Natural killer cell (primary cell): Measurements from ENCODE around the gene LRRC2. TPM values are rescaled to one million over a fixed set of nuclear protein-coding genes. Genes with fewer than 3 reads are reported as not detected.

Experiments
- ATAC-seq, 3 donors: fragments of 150-1000 bp in 2 of 3; fragments of 200-7000 bp in 1 of 3; cut with Tn5 transposase; 1 replicate in 1 of 3; 2 replicates in 2 of 3; pipeline ENCODE4 v1.10.0; 2021; ENCODE audit warnings: mild to moderate bottlenecking in 2 of 3, moderate library complexity in 2 of 3
- DNase-seq, 2 donors: peaks; one replicate each; pipeline versions ENCODE4 v3.0.0 to v3.0.0-alpha.2; 2013 to 2021; ENCODE audit warnings: mixed read lengths in 1 of 2
- H3K27ac ChIP-seq: one replicate; pipeline ENCODE4 v1.5.1; 2013; ENCODE audit warnings: mild to moderate bottlenecking, low read length
- H3K27me3 ChIP-seq: one replicate; pipeline ENCODE4 v1.6.1; 2013; ENCODE audit warnings: low read length; ENCODE audit not compliant: control insufficient read depth, insufficient read depth
- H3K36me3 ChIP-seq: one replicate; pipeline ENCODE4 v1.6.1; 2013; ENCODE audit warnings: low read length; ENCODE audit not compliant: control insufficient read depth, insufficient read depth
- H3K4me1 ChIP-seq: one replicate; pipeline ENCODE4 v1.6.1; 2013; ENCODE audit warnings: low read length; ENCODE audit not compliant: control insufficient read depth, insufficient read depth
- H3K4me3 ChIP-seq: one replicate; pipeline ENCODE4 v1.5.1; 2013; ENCODE audit warnings: low read length
- H3K9me3 ChIP-seq: one replicate; pipeline ENCODE4 v1.6.1; 2013; ENCODE audit warnings: low read length; ENCODE audit not compliant: control insufficient read depth, insufficient read depth
- H3K27ac Mint-ChIP-seq, 2 donors: one replicate each; pipeline ENCODE4 v1.8.0; 2022; ENCODE audit warnings: mild to moderate bottlenecking in 2 of 2, mixed read lengths in 2 of 2, moderate library complexity in 1 of 2
- H3K27me3 Mint-ChIP-seq, 2 donors: one replicate each; pipeline ENCODE4 v1.8.0; 2022; ENCODE audit warnings: low read depth in 2 of 2, mixed read lengths in 2 of 2
- H3K36me3 Mint-ChIP-seq: one replicate; pipeline ENCODE4 v1.8.0; 2022; ENCODE audit warnings: mixed read lengths
- H3K4me1 Mint-ChIP-seq, 2 donors: one replicate each; pipeline ENCODE4 v1.8.0; 2022; ENCODE audit warnings: mixed read lengths in 2 of 2
- H3K4me3 Mint-ChIP-seq: one replicate; pipeline ENCODE4 v1.8.0; 2022; ENCODE audit warnings: mild to moderate bottlenecking, moderate library complexity, mixed read lengths
- H3K9me3 Mint-ChIP-seq, 2 donors: one replicate each; pipeline ENCODE4 v1.8.0; 2022; ENCODE audit warnings: mixed read lengths in 2 of 2
- WGBS: methylation state at CpG from one replicate; pipeline ENCODE4 v1.1.7; 2013; ENCODE audit warnings: missing lambda C conversion rate; ENCODE audit not compliant: insufficient coverage; 5-methylcytosine and 5-hydroxymethylcytosine counted together
- intact Hi-C: fragments of 100-400 bp; cut with micrococcal nuclease; formaldehyde crosslinking; loops from one replicate; pipeline ENCODE4 v1.14.2; 2022
- total RNA-seq, 4 donors: library from RNA; stranded (reverse); fragments of 120-200 nt in 1 of 4; gene quantifications; one replicate each; pipeline versions ENCODE4 v1.2.3 to v1.2.4, GENCODE V29; 2013 to 2022
- TF ChIP-seq, protein P1 (sequence below): fragments of 200-600 bp; IDR thresholded peaks from one replicate; pipeline ENCODE4 v1.8.0; 2022; ENCODE audit warnings: antibody characterized with exemption

The LRRC2 gene, protein sequence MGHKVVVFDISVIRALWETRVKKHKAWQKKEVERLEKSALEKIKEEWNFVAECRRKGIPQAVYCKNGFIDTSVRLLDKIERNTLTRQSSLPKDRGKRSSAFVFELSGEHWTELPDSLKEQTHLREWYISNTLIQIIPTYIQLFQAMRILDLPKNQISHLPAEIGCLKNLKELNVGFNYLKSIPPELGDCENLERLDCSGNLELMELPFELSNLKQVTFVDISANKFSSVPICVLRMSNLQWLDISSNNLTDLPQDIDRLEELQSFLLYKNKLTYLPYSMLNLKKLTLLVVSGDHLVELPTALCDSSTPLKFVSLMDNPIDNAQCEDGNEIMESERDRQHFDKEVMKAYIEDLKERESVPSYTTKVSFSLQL
- under 1 TPM in 1 of 3 donors, not detected in 2; 0.18 TPM for total RNA-seq
- not detected for total RNA-seq (2013)

DNA sequence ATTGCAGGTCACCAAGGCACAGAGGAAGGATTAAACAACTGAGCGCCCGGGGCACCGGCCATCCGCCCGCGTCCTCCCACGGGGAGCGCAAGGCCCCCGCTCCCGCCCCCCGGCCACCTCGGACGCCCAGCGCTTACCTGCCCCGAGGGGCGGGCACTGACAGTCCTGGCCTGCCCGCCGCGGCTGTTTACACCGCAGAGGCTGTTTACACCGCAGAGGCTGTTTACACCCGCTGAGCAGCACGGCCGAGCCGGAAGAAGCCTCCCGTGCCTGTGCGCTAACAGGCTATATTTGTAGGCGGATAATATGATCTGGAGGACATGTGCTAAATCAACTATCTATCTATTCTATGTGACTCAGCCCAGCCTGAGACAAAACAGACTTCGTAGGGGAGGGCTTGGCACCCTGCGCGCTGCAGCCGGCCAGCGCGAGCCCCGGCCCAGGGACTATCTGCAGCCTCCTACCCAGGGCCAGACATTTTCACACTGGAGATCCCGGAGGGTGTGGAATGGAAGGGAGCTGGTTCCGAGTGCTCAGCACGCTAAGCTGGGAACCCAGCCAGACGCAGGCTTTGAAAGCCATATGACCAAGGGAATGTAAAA is at the start of gene LRRC2:
LRRC2 (minus strand) TSS at position 263 of the 602 bp plus-strand sequence. CDS start 14,711 bp downstream, outside the sequence.
- Mint-ChIP-seq H3K27me3 (peaks cover 42 to 45% of the 10 kb centered on the region in 2 donors), H3K27ac (no peak within 1 kb of the TSS), H3K4me1 (peaks cover 5 to 7% of the 10 kb centered on the region in 2 donors), H3K36me3 (no peaks in the 10 kb centered on the region), H3K9me3 (no peaks in the 10 kb centered on the region), H3K4me3 (peak within 1 kb of the TSS; percentile 55)
- Histone ChIP-seq H3K4me3 (no peak within 1 kb of the TSS), H3K36me3 (no peaks in the 10 kb centered on the region), H3K9me3 (no peaks in the 10 kb centered on the region), H3K4me1 (peaks cover 10% of the 10 kb centered on the region), H3K27ac (no peak within 1 kb of the TSS), H3K27me3 (peaks cover 20% of the 10 kb centered on the region)
- TF ChIP-seq, protein P1, sequence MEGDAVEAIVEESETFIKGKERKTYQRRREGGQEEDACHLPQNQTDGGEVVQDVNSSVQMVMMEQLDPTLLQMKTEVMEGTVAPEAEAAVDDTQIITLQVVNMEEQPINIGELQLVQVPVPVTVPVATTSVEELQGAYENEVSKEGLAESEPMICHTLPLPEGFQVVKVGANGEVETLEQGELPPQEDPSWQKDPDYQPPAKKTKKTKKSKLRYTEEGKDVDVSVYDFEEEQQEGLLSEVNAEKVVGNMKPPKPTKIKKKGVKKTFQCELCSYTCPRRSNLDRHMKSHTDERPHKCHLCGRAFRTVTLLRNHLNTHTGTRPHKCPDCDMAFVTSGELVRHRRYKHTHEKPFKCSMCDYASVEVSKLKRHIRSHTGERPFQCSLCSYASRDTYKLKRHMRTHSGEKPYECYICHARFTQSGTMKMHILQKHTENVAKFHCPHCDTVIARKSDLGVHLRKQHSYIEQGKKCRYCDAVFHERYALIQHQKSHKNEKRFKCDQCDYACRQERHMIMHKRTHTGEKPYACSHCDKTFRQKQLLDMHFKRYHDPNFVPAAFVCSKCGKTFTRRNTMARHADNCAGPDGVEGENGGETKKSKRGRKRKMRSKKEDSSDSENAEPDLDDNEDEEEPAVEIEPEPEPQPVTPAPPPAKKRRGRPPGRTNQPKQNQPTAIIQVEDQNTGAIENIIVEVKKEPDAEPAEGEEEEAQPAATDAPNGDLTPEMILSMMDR: no peak
- ATAC-seq (peak; percentile 50 to 87 (median 72)), DNase-seq (peak in 1 of 2 donors; percentile 54)
- 5% methylated on average over 39 of the region's 39 CpGs for WGBS
- intact Hi-C loops: no loop called here

DNA sequence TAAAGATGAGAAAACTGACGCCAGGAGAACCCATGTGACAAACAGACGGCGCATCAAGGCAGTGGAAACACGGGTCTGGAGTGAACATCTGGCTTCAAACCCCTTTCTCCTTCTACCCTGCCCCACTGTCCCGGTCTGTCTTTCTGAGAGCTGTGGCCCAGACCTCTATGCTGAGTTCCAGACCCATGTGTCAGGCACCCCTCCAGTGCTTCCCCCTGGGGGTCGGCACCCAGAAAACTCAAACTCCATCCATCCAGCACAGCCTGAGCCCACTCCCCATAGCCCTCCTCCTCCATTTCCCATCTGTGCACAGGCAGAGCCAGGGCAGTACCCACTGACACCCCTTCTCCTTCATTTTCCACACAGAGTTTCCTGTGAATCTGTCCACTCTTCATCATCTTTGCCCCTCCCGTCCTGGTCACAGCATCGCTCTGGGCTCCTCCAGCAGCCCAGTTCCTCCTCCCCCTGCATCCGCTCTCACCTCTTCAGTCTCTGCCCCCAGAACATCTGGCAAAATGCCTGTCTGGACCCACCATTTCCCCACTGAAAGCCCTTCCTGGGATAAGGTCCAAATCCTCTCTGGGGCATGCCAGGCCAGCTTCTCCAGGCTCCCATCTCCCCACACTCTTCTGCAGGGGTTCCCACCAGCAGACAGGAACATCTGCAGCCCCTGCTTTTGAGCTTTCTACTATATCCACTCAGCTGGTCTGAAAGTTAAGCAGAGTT is 49.1 kb upstream of the LRRC2 start:
- H3K4me1 ChIP-seq: no peaks in the 10 kb centered on the region
- H3K36me3 ChIP-seq: no peaks in the 10 kb centered on the region
- TF ChIP-seq, protein P1: no peak
- WGBS: 90% methylated on average over 9 of the region's 9 CpGs
- Mint-ChIP-seq H3K36me3 (no peaks in the 10 kb centered on the region), H3K4me3 (no peak overlapping the region), H3K27me3 (peaks cover 33 to 45% of the 10 kb centered on the region in 2 donors), H3K27ac (no peak overlapping the region), H3K9me3 (no peaks in the 10 kb centered on the region), H3K4me1 (no peaks in the 10 kb centered on the region)
- H3K4me3 ChIP-seq: no peak overlapping the region
- ATAC-seq (no peak), DNase-seq (no peak)
- no peaks in the 10 kb centered on the region for H3K9me3 ChIP-seq
- intact Hi-C loops: no loop called here
- H3K27me3 ChIP-seq: no peaks in the 10 kb centered on the region
- H3K27ac ChIP-seq: no peak overlapping the region

GRCh38 chr3:46614431-46614830 is 48.3 kb upstream of the LRRC2 start:
- no peaks in the 10 kb centered on the region for H3K4me1 Mint-ChIP-seq
- Histone ChIP-seq H3K27me3 (no peaks in the 10 kb centered on the region), H3K36me3 (no peaks in the 10 kb centered on the region), H3K4me3 (no peak overlapping the region), H3K27ac (no peak overlapping the region), H3K4me1 (no peaks in the 10 kb centered on the region), H3K9me3 (no peaks in the 10 kb centered on the region)
- no peak for DNase-seq
- TF ChIP-seq, protein P1: no peak
- no peaks in the 10 kb centered on the region for H3K9me3 Mint-ChIP-seq
- no peak overlapping the region for H3K27ac Mint-ChIP-seq
- WGBS: 80% methylated on average over 2 of the region's 4 CpGs
- H3K27me3 Mint-ChIP-seq: peaks cover 29 to 41% of the 10 kb centered on the region in 2 donors
- intact Hi-C loops: no loop called here
- no peak for ATAC-seq
- H3K36me3 Mint-ChIP-seq: no peaks in the 10 kb centered on the region
- no peak overlapping the region for H3K4me3 Mint-ChIP-seq
